Gastrocnemius medialis (tissue), 4 donors: ENCODE data around the gene RPS13. TPM values are rescaled to one million over a fixed set of nuclear protein-coding genes. Genes with fewer than 3 reads are reported as not detected.
"Not testable (repeated sequence)": the region's sequence is repeated elsewhere in the genome, so short reads cannot be mapped to it uniquely, and the experiment has no call there.

Experiments
- ATAC-seq, 2 donors: fragments of 150-250 bp; one replicate each; pipeline ENCODE4 v1.9.1; 2016
- DNase-seq, 2 donors: peaks; one replicate each; pipeline ENCODE4 v3.0.0-alpha.2; 2019
- H3K27ac ChIP-seq, 4 donors: fragments of 200-600 bp; sonication (generic); 1 replicate in 1 of 4; 2 replicates in 3 of 4; pipeline ENCODE4 v1.5.1; 2016 to 2018; ENCODE audit warnings: mild to moderate bottlenecking in 2 of 4, moderate library complexity in 1 of 4
- H3K27me3 ChIP-seq, 3 donors: fragments of 200-600 bp; sonication (generic) in 2 of 3; 1 replicate in 1 of 3; 2 replicates in 2 of 3; pipeline versions ENCODE4 v1.5.1 to v1.6.0; 2016 to 2019; ENCODE audit warnings: mild to moderate bottlenecking in 1 of 3, moderate library complexity in 1 of 3
- H3K36me3 ChIP-seq, 2 donors: fragments of 200-600 bp; sonication (generic) in 1 of 2; one replicate each; pipeline ENCODE4 v1.5.1; 2017 to 2018
- H3K4me1 ChIP-seq, 2 donors: fragments of 200-600 bp; sonication (generic) in 1 of 2; one replicate each; pipeline ENCODE4 v1.5.1; 2016 to 2017; ENCODE audit warnings: mild to moderate bottlenecking in 2 of 2
- H3K4me3 ChIP-seq, 4 donors: fragments of 200-600 bp; sonication (generic) in 3 of 4; 1 replicate in 1 of 4; 2 replicates in 3 of 4; pipeline ENCODE4 v1.5.1; 2016 to 2019; ENCODE audit warnings: mild to moderate bottlenecking in 2 of 4
- H3K9me3 ChIP-seq, 3 donors: fragments of 200-600 bp; sonication (generic) in 2 of 3; 1 replicate in 1 of 3; 2 replicates in 2 of 3; pipeline ENCODE4 v1.5.1; 2016 to 2019
- CTCF ChIP-seq, 5 experiments: fragments of 450-650 bp in 3 of 5; fragments of 200-600 bp in 2 of 5; sonication (generic) in 2 of 5; IDR thresholded peaks in 4 of 5; conservative IDR thresholded peaks in 1 of 5; 1 replicate in 4 of 5; 2 replicates in 1 of 5; pipeline ENCODE4 v1.5.1; 2016 to 2019; ENCODE audit warnings: antibody characterized with exemption in 5 of 5, mild to moderate bottlenecking in 3 of 5, moderate library complexity in 3 of 5
- POLR2A ChIP-seq, 2 donors: fragments of 450-650 bp; IDR thresholded peaks; one replicate each; pipeline ENCODE4 v1.6.1; 2017; ENCODE audit warnings: antibody characterized with exemption in 2 of 2, mild to moderate bottlenecking in 2 of 2, moderate library complexity in 2 of 2
- in situ Hi-C, 4 donors: fragments of 200-750 bp; cut with MboI; loops; one replicate each; pipeline versions ENCODE4 v1.15.0 to v1.8.0; 2017; ENCODE audit warnings: low sequenced_read_pairs in 4 of 4
- intact Hi-C: fragments of 100-400 bp; cut with DNase I; formaldehyde crosslinking; loops from one replicate; pipeline ENCODE4 v1.15.1; 2023; ENCODE audit warnings: low total_unique reads
- total RNA-seq, 4 donors: library from RNA; depleted of rRNA; stranded (reverse); fragments of >200 nt; gene quantifications; one replicate each; pipeline versions ENCODE4 v1.1.0 to v1.2.3, GENCODE V29; 2016

The RPS13 gene
- 1,000 to 10,000 TPM; 1,365 to 1,604 (median 1,491) TPM for total RNA-seq

GRCh38 chr11:17077520-17078401, at the start of gene RPS13:
RPS13 (minus strand) TSS chr11:17077667; CDS start chr11:17077641, 26 bp downstream.
- in situ Hi-C loops = loop anchor here in 1 of 4 donors (10.0 kb wide), 1 partner anchor 197 kb away; the partner anchor contains the start of gene NUCB2
- ATAC-seq (peak; percentile 99), DNase-seq (peak; percentile 97)
- peaks cover 0 to 24% of the 10 kb centered on the region in 2 donors for H3K36me3 ChIP-seq
- H3K4me3 ChIP-seq = peak within 1 kb of the TSS; percentile 93 to 98 (median 97)
- intact Hi-C loops = loop anchor here (1.0 to 5.0 kb wide), 5 partner anchors 131 to 470 kb away; partner anchors contain the start of genes C11orf58, NCR3LG1 and NUCB2
- peak; percentile 85 to 86 for TF ChIP-seq POLR2A (IDR thresholded peaks at IDR 0.05)
- no peak for TF ChIP-seq CTCF (IDR thresholded peaks at IDR 0.05 in 4 of 5, conservative IDR thresholded peaks at IDR 0.05 in 1 of 5)
- H3K27ac ChIP-seq = peak within 1 kb of the TSS; percentile 96 to 97 (median 97)
- no peaks in the 10 kb centered on the region for H3K9me3 ChIP-seq
- peaks cover 26 to 27% of the 10 kb centered on the region in 2 donors for H3K4me1 ChIP-seq
- H3K27me3 ChIP-seq = no peaks in the 10 kb centered on the region

- TF ChIP-seq POLR2A (IDR thresholded peaks at IDR 0.05) (no peak), CTCF (IDR thresholded peaks at IDR 0.05 in 4 of 5, conservative IDR thresholded peaks at IDR 0.05 in 1 of 5) (no peak)
- ATAC-seq = no peak
- H3K36me3 ChIP-seq = peaks cover 2 to 41% of the 10 kb centered on the region in 2 donors
- H3K9me3 ChIP-seq = no peaks in the 10 kb centered on the region
- H3K4me1 ChIP-seq = no peaks in the 10 kb centered on the region
- intact Hi-C loops (no loop called here), in situ Hi-C loops (no loop called here)
- no peak overlapping the region for H3K27ac ChIP-seq
- DNase-seq = no peak
- no peak overlapping the region for H3K4me3 ChIP-seq
- H3K27me3 ChIP-seq = no peaks in the 10 kb centered on the region
These were observed 44.5 kb upstream of the RPS13 start for GRCh38 chr11:17121981-17122380.

- no peaks in the 10 kb centered on the region for H3K4me1 ChIP-seq
- H3K27ac ChIP-seq = no peak overlapping the region
- H3K27me3 ChIP-seq = no peaks in the 10 kb centered on the region
- no peak for TF ChIP-seq CTCF (IDR thresholded peaks at IDR 0.05 in 4 of 5, conservative IDR thresholded peaks at IDR 0.05 in 1 of 5)
- no peak for TF ChIP-seq POLR2A (IDR thresholded peaks at IDR 0.05)
- intact Hi-C loops = no loop called here
- ATAC-seq = no peak
- H3K4me3 ChIP-seq = no peak overlapping the region
- H3K36me3 ChIP-seq = peaks cover 3 to 56% of the 10 kb centered on the region in 2 donors
- no peaks in the 10 kb centered on the region for H3K9me3 ChIP-seq
- in situ Hi-C loops = no loop called here
- DNase-seq = no peak
These were observed 39.8 kb upstream of the RPS13 start for GRCh38 chr11:17117262-17117661.

- peaks cover 3 to 46% of the 10 kb centered on the region in 2 donors for H3K36me3 ChIP-seq
- no peaks in the 10 kb centered on the region for H3K27me3 ChIP-seq
- TF ChIP-seq POLR2A (IDR thresholded peaks at IDR 0.05) (no peak), CTCF (IDR thresholded peaks at IDR 0.05 in 4 of 5, conservative IDR thresholded peaks at IDR 0.05 in 1 of 5) (no peak)
- DNase-seq = no peak
- no peak overlapping the region for H3K27ac ChIP-seq
- H3K9me3 ChIP-seq = no peaks in the 10 kb centered on the region
- no peak overlapping the region for H3K4me3 ChIP-seq
- intact Hi-C loops (no loop called here), in situ Hi-C loops (no loop called here)
- H3K4me1 ChIP-seq = no peaks in the 10 kb centered on the region
- ATAC-seq = no peak
These were observed 38.6 kb upstream of the RPS13 start for GRCh38 chr11:17116117-17116516.

GRCh38 chr11:17107745-17108144, 30.3 kb upstream of the RPS13 start:
- H3K36me3 ChIP-seq = peaks cover 0 to 85% of the 10 kb centered on the region in 2 donors
- in situ Hi-C loops, H3K4me3 ChIP-seq, H3K27ac ChIP-seq, intact Hi-C loops, DNase-seq, H3K9me3 ChIP-seq, H3K4me1 ChIP-seq, ATAC-seq, H3K27me3 ChIP-seq: not testable (repeated sequence)

- H3K27ac ChIP-seq, H3K4me1 ChIP-seq, H3K9me3 ChIP-seq, in situ Hi-C loops, DNase-seq, H3K4me3 ChIP-seq, ATAC-seq, H3K27me3 ChIP-seq, intact Hi-C loops: not testable (repeated sequence)
- H3K36me3 ChIP-seq = peaks cover 0 to 94% of the 10 kb centered on the region in 2 donors
These were observed 28.1 kb upstream of the RPS13 start for GRCh38 chr11:17105404-17106040.
